Measurements from ENCODE around the gene KRTAP12-3.

DNA sequence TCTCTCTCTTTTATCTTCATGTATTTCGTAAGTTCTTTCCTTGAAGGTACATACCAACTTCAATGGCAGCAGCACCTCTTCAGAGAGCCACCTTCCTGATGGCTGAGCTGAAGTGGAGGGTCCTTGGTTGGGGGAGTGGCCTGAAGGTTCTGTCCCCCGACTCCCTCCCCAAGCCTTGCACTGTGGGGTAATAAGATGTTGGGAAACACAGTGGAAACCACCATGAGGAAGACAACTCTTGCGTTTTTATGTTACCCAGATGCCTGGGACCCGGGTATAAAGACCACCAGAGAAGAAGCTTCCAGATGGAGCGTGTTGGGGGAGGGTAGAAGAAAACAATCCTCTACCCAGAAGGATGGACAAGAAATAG lies 794 bp downstream of the KRTAP12-3 start:
- TF ChIP-seq, protein P1, sequence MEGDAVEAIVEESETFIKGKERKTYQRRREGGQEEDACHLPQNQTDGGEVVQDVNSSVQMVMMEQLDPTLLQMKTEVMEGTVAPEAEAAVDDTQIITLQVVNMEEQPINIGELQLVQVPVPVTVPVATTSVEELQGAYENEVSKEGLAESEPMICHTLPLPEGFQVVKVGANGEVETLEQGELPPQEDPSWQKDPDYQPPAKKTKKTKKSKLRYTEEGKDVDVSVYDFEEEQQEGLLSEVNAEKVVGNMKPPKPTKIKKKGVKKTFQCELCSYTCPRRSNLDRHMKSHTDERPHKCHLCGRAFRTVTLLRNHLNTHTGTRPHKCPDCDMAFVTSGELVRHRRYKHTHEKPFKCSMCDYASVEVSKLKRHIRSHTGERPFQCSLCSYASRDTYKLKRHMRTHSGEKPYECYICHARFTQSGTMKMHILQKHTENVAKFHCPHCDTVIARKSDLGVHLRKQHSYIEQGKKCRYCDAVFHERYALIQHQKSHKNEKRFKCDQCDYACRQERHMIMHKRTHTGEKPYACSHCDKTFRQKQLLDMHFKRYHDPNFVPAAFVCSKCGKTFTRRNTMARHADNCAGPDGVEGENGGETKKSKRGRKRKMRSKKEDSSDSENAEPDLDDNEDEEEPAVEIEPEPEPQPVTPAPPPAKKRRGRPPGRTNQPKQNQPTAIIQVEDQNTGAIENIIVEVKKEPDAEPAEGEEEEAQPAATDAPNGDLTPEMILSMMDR (IDR thresholded peaks at IDR 0.05; ENCODE audit: low read length): no peak
- no peak for TF ChIP-seq EZH2 (IDR thresholded peaks at IDR 0.05; ENCODE audit: borderline replicate concordance, low read length)
